T-helper 2 cell treated with Interferon-gamma antibody and Interleukin-4, amounts not matched to agents 100 ng/mL and 5 ng/mL, for 36 hours (primary cell): ENCODE measurements around the gene CDH11. TPM values are rescaled to one million over a fixed set of nuclear protein-coding genes. Genes with fewer than 3 reads are reported as not detected.

Experiments used
- intact Hi-C: fragments of 100-400 bp; cut with micrococcal nuclease; formaldehyde crosslinking; loops from one replicate; pipeline ENCODE4 v1.15.1; 2023
- total RNA-seq: library from RNA; stranded (reverse); gene quantifications from 2 replicates; pipeline ENCODE4 v1.2.3, GENCODE V29; 2022

Gene CDH11
- total RNA-seq, 1 donor from 2014 or later = not detected

GRCh38 chr16:65034915-65035314 lies 86.9 kb downstream of the CDH11 start:
- intact Hi-C loops = no loop called here

GRCh38 chr16:65032387-65032786 lies 89.5 kb downstream of the CDH11 start:
- intact Hi-C loops = no loop called here

GRCh38 chr16:65024767-65025178 lies 97.1 kb downstream of the CDH11 start:
- intact Hi-C loops = no loop called here

- intact Hi-C loops = no loop called here
Measured at GRCh38 chr16:65023802-65024201, 98.1 kb downstream of the CDH11 start.

- intact Hi-C loops = no loop called here
Measured at GRCh38 chr16:65021852-65022595, 99.8 kb downstream of the CDH11 start.

- intact Hi-C loops = no loop called here
Measured at GRCh38 chr16:65016754-65017153, 105.1 kb downstream of the CDH11 start.

GRCh38 chr16:65015599-65015998 lies 106.3 kb downstream of the CDH11 start:
- intact Hi-C loops = no loop called here

- intact Hi-C loops = no loop called here
Measured at GRCh38 chr16:65012357-65012756, 109.5 kb downstream of the CDH11 start.

GRCh38 chr16:65010125-65010524 lies 111.7 kb downstream of the CDH11 start:
- intact Hi-C loops = no loop called here

- intact Hi-C loops = no loop called here
Measured at GRCh38 chr16:65005696-65006095, 116.2 kb downstream of the CDH11 start.

- intact Hi-C loops = no loop called here
Measured at GRCh38 chr16:65004570-65004969, 117.3 kb downstream of the CDH11 start.

- intact Hi-C loops = no loop called here
Measured at GRCh38 chr16:65003621-65004020, 118.2 kb downstream of the CDH11 start.

GRCh38 chr16:65002265-65002664 lies 119.6 kb downstream of the CDH11 start:
- intact Hi-C loops = no loop called here

GRCh38 chr16:65000654-65001053 lies 121.2 kb downstream of the CDH11 start:
- intact Hi-C loops = no loop called here

- intact Hi-C loops = no loop called here
Measured at GRCh38 chr16:64997751-64998150, 124.1 kb downstream of the CDH11 start.

- intact Hi-C loops = no loop called here
Measured at GRCh38 chr16:64997121-64997520, 124.7 kb downstream of the CDH11 start.

- intact Hi-C loops = no loop called here
Measured at GRCh38 chr16:64996641-64997040, 125.2 kb downstream of the CDH11 start.

- intact Hi-C loops = no loop called here
Measured at GRCh38 chr16:64993464-64993863, 128.4 kb downstream of the CDH11 start.

GRCh38 chr16:64991001-64991400 lies 130.9 kb downstream of the CDH11 start:
- intact Hi-C loops = no loop called here

- intact Hi-C loops = no loop called here
Measured at GRCh38 chr16:64990101-64990500, 131.8 kb downstream of the CDH11 start.

- intact Hi-C loops = no loop called here
Measured at GRCh38 chr16:64989050-64989449, 132.8 kb downstream of the CDH11 start.

GRCh38 chr16:64983963-64984362 lies 137.9 kb downstream of the CDH11 start:
- intact Hi-C loops = no loop called here

GRCh38 chr16:64983231-64983630 lies 138.6 kb downstream of the CDH11 start:
- intact Hi-C loops = no loop called here

GRCh38 chr16:64982581-64982980 lies 139.3 kb downstream of the CDH11 start:
- intact Hi-C loops = no loop called here
